Hepatocyte (in vitro differentiated cells): Measurements from ENCODE around the gene TRMT2B.

ENCODE experiments used
- CTCF ChIP-seq: fragments of 200-600 bp; sonication (generic); IDR thresholded peaks from 2 replicates; pipeline ENCODE4 v1.5.1; 2016; ENCODE audit warnings: antibody characterized with exemption, mild to moderate bottlenecking; ENCODE audit not compliant: poor library complexity
- EZH2 ChIP-seq: fragments of 200-600 bp; sonication (generic); IDR thresholded peaks from 2 replicates; pipeline ENCODE4 v1.6.1; 2016; ENCODE audit warnings: antibody characterized with exemption, mild to moderate bottlenecking, borderline replicate concordance
- EZH2phosphoT487 ChIP-seq: fragments of 200-600 bp; sonication (generic); IDR thresholded peaks from one replicate; pipeline ENCODE4 v1.6.1; 2018; ENCODE audit warnings: antibody characterized with exemption, mild to moderate bottlenecking, low read depth, moderate library complexity; ENCODE audit not compliant: unreplicated experiment, severe bottlenecking

- no peak for TF ChIP-seq CTCF
- no peak for TF ChIP-seq EZH2
- no peak for TF ChIP-seq EZH2phosphoT487
Measured at GRCh38 chrX:100964362-100964761, 87.5 kb downstream of the TRMT2B start.
